Ovary (tissue), 9 donors: ENCODE data around the gene OXGR1. TPM values are rescaled to one million over a fixed set of nuclear protein-coding genes. Genes with fewer than 3 reads are reported as not detected.

ENCODE experiments used
- DNase-seq, 5 donors: peaks; one replicate each; pipeline ENCODE4 v3.0.0-alpha.2; 2019 to 2020
- H3K27ac ChIP-seq, 2 donors: fragments of 200-600 bp; one replicate each; pipeline versions ENCODE4 v1.5.1 to v1.8.0; 2019 to 2022
- H3K27me3 ChIP-seq: fragments of 200-600 bp; one replicate; pipeline ENCODE4 v1.8.0; 2022
- H3K36me3 ChIP-seq: fragments of 200-600 bp; sonication (generic); one replicate; pipeline ENCODE4 v1.5.1; 2019
- H3K4me1 ChIP-seq: one replicate; pipeline ENCODE4 v1.8.1; 2013; ENCODE audit warnings: mild to moderate bottlenecking, moderate library complexity; ENCODE audit not compliant: insufficient read depth
- H3K4me3 ChIP-seq: fragments of 200-600 bp; sonication (generic); one replicate; pipeline ENCODE4 v1.5.1; 2017
- H3K9me3 ChIP-seq, 2 donors: fragments of 200-600 bp in 1 of 2; sonication (generic) in 1 of 2; one replicate each; pipeline versions ENCODE4 v1.5.1 to v1.8.1; 2013 to 2019; ENCODE audit warnings: mild to moderate bottlenecking in 1 of 2, moderate library complexity in 1 of 2
- EP300 ChIP-seq: sonication (generic); formaldehyde crosslinking; IDR thresholded peaks from one replicate; pipeline ENCODE4 v1.6.1; 2017; ENCODE audit warnings: antibody characterized with exemption
- POLR2A ChIP-seq: fragments of 450-650 bp; IDR thresholded peaks from one replicate; pipeline ENCODE4 v1.6.1; 2017; ENCODE audit warnings: antibody characterized with exemption, mild to moderate bottlenecking, moderate library complexity
- WGBS, 3 donors: extraction: QIAGEN DNeasy Blood & Tissue Kit in 1 of 3; methylation state at CpG; one replicate each; pipeline versions ENCODE4 v1.1.5 to v1.1.7; 2013 to 2017; 5-methylcytosine and 5-hydroxymethylcytosine counted together
- intact Hi-C, 4 donors: fragments of 100-400 bp; cut with DNase I; formaldehyde crosslinking; loops; one replicate each; pipeline versions ENCODE4 v1.11.0 to v1.15.1; 2022 to 2023
- polyA plus RNA-seq, 2 donors: library from polyadenylated mRNA; stranded (reverse); fragments of 200-250 nt in 1 of 2; fragments of 350-450 nt in 1 of 2; fragmentation: Illumina TruSeq in 1 of 2; extraction: RNeasy Lipid Tissue Mini Kit (QIAGEN cat#74804) in 1 of 2; gene quantifications; one replicate each; pipeline ENCODE4 v1.2.3, GENCODE V29; 2013 to 2014
- total RNA-seq, 7 donors: library from RNA; depleted of rRNA in 2 of 7; stranded (reverse); fragments of >200 nt in 2 of 7; fragmentation: NEBNext Ultra II Directional in 3 of 7; extraction: Animal tissue kit (Norgen Biotek cat#: 25700) in 3 of 7; gene quantifications; one replicate each; pipeline versions ENCODE4 v1.1.0 to v1.2.4, GENCODE V29; 2016 to 2023
- TF ChIP-seq, protein P1 (sequence below), 3 donors: fragments of 450-650 bp in 2 of 3; fragments of 200-600 bp in 1 of 3; IDR thresholded peaks; one replicate each; pipeline versions ENCODE4 v1.5.1 to v1.8.0; 2016 to 2022; ENCODE audit warnings: antibody characterized with exemption in 3 of 3, mild to moderate bottlenecking in 1 of 3
- donor health status: DM: no; HTN: no; CAD: no; lungs with moderate emphysema.
- donor health status: DM: no; HTN: no; CAD: no.
- donor health status: Bipolar disorder and iron deficiency.
- donor health status: DM: yes; HTN: yes; CAD: no.
- donor health status: DM: no; HTN: no; CAD: no.
- donor health status: DM: yes; HTN: yes; CAD: no.

Gene OXGR1
- total and polyA plus RNA-seq, 9 donors, result 0.04 to 0.72 (median 0.39) TPM; not detected in 3

DNA sequence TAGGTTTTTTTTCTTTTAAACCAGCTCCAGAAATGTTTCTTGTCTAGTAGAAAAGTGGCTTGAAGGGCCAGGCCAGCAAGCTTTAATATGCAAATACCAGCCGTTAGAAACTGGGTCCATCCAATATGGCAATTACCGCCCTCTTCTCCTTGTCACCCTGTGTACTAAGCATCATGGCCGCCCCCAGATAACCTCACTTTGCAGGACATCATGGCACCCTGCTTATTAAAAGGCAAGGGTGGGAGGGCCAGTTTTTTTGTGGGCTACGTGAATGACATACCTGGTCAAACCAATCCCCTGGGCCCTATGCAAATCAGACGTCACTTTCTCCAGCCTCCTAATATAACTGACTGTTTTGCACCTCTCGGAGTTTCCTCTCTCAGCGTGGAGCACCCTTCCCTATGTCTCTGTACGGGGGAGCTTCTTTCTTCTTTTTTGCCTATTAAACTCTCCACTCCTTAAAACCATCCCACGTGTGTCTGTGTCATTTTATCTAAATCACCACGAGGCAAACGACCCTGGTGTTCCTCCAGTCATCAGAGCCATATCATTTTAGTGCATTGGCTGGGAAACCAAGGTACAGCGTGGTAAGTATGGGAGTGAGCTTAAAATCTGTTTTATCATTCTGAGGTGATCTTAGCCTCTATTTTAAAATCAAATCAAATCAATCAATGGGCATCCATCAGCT, 27.7 kb downstream of the OXGR1 start:
- 87 to 94% (median 89%) methylated on average over 12 of the region's 12 CpGs for WGBS, 3 donors
- no peak for DNase-seq
- Histone ChIP-seq H3K27me3 (no peaks in the 10 kb centered on the region), H3K4me3 (no peak overlapping the region), H3K27ac (no peak overlapping the region), H3K36me3 (no peaks in the 10 kb centered on the region), H3K9me3 (no peaks in the 10 kb centered on the region), H3K4me1 (no peaks in the 10 kb centered on the region)
- intact Hi-C loops, result no loop called here
- TF ChIP-seq, protein P1, sequence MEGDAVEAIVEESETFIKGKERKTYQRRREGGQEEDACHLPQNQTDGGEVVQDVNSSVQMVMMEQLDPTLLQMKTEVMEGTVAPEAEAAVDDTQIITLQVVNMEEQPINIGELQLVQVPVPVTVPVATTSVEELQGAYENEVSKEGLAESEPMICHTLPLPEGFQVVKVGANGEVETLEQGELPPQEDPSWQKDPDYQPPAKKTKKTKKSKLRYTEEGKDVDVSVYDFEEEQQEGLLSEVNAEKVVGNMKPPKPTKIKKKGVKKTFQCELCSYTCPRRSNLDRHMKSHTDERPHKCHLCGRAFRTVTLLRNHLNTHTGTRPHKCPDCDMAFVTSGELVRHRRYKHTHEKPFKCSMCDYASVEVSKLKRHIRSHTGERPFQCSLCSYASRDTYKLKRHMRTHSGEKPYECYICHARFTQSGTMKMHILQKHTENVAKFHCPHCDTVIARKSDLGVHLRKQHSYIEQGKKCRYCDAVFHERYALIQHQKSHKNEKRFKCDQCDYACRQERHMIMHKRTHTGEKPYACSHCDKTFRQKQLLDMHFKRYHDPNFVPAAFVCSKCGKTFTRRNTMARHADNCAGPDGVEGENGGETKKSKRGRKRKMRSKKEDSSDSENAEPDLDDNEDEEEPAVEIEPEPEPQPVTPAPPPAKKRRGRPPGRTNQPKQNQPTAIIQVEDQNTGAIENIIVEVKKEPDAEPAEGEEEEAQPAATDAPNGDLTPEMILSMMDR (IDR thresholded peaks at IDR 0.05), result no peak
- TF ChIP-seq POLR2A (no peak), EP300 (no peak)

- no peaks in the 10 kb centered on the region for H3K4me1 ChIP-seq
- no peak for TF ChIP-seq EP300
- TF ChIP-seq POLR2A, result no peak
- TF ChIP-seq, protein P1 (IDR thresholded peaks at IDR 0.05), result no peak
Observed at GRCh38 chr13:96963786-96964475, 30.3 kb downstream of the OXGR1 start.

DNA sequence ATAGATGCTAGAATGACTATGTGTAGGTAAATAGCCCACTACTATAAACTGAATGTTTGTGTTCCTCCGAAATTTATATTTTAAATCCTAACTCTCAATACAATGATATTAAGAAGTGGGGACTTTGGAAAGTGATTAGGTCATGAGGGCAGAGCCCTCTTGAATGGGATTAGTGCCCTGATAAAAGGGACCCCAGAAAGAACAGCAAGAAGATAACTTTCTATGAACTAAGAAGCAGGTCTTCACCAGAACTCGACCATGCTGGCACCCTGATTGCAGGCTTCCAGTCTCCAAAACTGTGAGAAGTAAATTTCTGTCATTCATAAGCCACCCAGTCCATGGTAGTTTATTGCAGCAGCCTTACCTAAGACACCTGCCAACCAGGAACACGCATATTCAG, 33.9 kb downstream of the OXGR1 start:
- WGBS, 3 donors, result 81 to 85% (median 84%) methylated on average over 3 of the region's 3 CpGs

More at GRCh38 chr13:96963786-96964475, 30.3 kb downstream of the OXGR1 start:
- intact Hi-C loops, result no loop called here
- no peak overlapping the region for H3K27ac ChIP-seq
- H3K4me3 ChIP-seq, result no peak overlapping the region
- DNase-seq, result no peak
- 72 to 81% (median 75%) methylated on average over 2 of the region's 2 CpGs for WGBS, 3 donors
- no peaks in the 10 kb centered on the region for H3K9me3 ChIP-seq
- no peaks in the 10 kb centered on the region for H3K36me3 ChIP-seq
- no peaks in the 10 kb centered on the region for H3K27me3 ChIP-seq

GRCh38 chr13:96958286-96958891, 35.9 kb downstream of the OXGR1 start:
- no peaks in the 10 kb centered on the region for H3K9me3 ChIP-seq
- H3K27me3 ChIP-seq, result no peaks in the 10 kb centered on the region
- H3K27ac ChIP-seq, result no peak overlapping the region
- no peak for DNase-seq
- 39 to 44% (median 44%) methylated on average over 5 of the region's 5 CpGs for WGBS, 3 donors
- no peaks in the 10 kb centered on the region for H3K36me3 ChIP-seq
- TF ChIP-seq, protein P1 (IDR thresholded peaks at IDR 0.05), result no peak
- no peak for TF ChIP-seq POLR2A
- intact Hi-C loops, result no loop called here
- no peak overlapping the region for H3K4me3 ChIP-seq
- no peaks in the 10 kb centered on the region for H3K4me1 ChIP-seq

More for the DNA sequence above, 33.9 kb downstream of the OXGR1 start:
- Histone ChIP-seq H3K36me3 (no peaks in the 10 kb centered on the region), H3K27ac (no peak overlapping the region), H3K9me3 (no peaks in the 10 kb centered on the region), H3K4me3 (no peak overlapping the region), H3K27me3 (no peaks in the 10 kb centered on the region), H3K4me1 (no peaks in the 10 kb centered on the region)
- TF ChIP-seq EP300, result no peak
- TF ChIP-seq POLR2A, result no peak
- TF ChIP-seq, protein P1 (IDR thresholded peaks at IDR 0.05), result no peak
- no peak for DNase-seq
- intact Hi-C loops, result no loop called here
